GM12891 (cell line): ENCODE measurements around the gene MAP3K12.
A peak's percentile ranks its signal among the peaks of the same experiment; 100 is the strongest.

Experiments used
- DNase-seq: peaks from one replicate; pipeline ENCODE4 v3.0.0; 2011; ENCODE audit warnings: low spot score; ENCODE audit not compliant: insufficient read length
- FAIRE-seq: peaks from 2 replicates; lab custom pipeline; 2011; peaks lifted over from hg19 to GRCh38; lab: Jason Lieb, UNC
- PAX5 ChIP-seq: IDR thresholded peaks from 2 replicates; pipeline ENCODE4 v1.6.1; 2011; ENCODE audit warnings: low read length, moderate library complexity, mild to moderate bottlenecking; ENCODE audit not compliant: insufficient read depth, severe bottlenecking
- POLR2A ChIP-seq: IDR thresholded peaks from 2 replicates; pipeline ENCODE4 v1.6.1; 2011; ENCODE audit warnings: low read depth, low read length, control low read depth
- POLR2AphosphoS5 ChIP-seq: IDR thresholded peaks from 2 replicates; pipeline ENCODE4 v1.6.1; 2011; ENCODE audit warnings: low read depth, low read length, control low read depth
- POU2F2 ChIP-seq: IDR thresholded peaks from 2 replicates; pipeline ENCODE4 v1.6.1; 2011; ENCODE audit warnings: low read depth, mild to moderate bottlenecking, control low read depth, low read length, moderate library complexity
- SPI1 ChIP-seq: IDR thresholded peaks from 2 replicates; pipeline ENCODE4 v1.6.1; 2011; ENCODE audit warnings: low read depth, low read length, control low read depth
- TAF1 ChIP-seq: IDR thresholded peaks from 2 replicates; pipeline ENCODE4 v1.6.1; 2011; ENCODE audit warnings: low read depth, low read length, control low read depth

Gene MAP3K12

GRCh38 chr12:53501615-53502181, 2.4 kb upstream of the MAP3K12 start:
- TF ChIP-seq POLR2AphosphoS5 = 0 out of 2 replicates have a peak, but pooled peaks have one; percentile 18
- no peak for TF ChIP-seq PAX5
- no peak for TF ChIP-seq POLR2A
- no peak for TF ChIP-seq SPI1
- TF ChIP-seq POU2F2 = no peak
- no peak; the same call in 1 of the 2 replicates for TF ChIP-seq TAF1
- no peak for FAIRE-seq

GRCh38 chr12:53500776-53501614, 1.7 kb upstream of the MAP3K12 start, which contains the start of gene TARBP2:
TARBP2 (plus strand) TSS chr12:53501283; CDS start chr12:53501409, 126 bp downstream.
- TF ChIP-seq TAF1 = peak; percentile 51; the same call in 1 of the 2 replicates
- peak; percentile 91 for TF ChIP-seq POLR2AphosphoS5
- peak; percentile 81 for TF ChIP-seq POLR2A
- no peak for TF ChIP-seq POU2F2
- TF ChIP-seq PAX5 = no peak
- TF ChIP-seq SPI1 = no peak
- FAIRE-seq (peak; percentile 97), DNase-seq (peak; percentile 90)

More at GRCh38 chr12:53501615-53502181, 2.4 kb upstream of the MAP3K12 start:
- DNase-seq = no peak

GRCh38 chr12:53500142-53500775, 1.0 kb upstream of the MAP3K12 start:
- no peak for FAIRE-seq
- TF ChIP-seq PAX5 (no peak), POU2F2 (no peak), SPI1 (no peak), TAF1 (peak; percentile 58; the same call in 1 of the 2 replicates), POLR2AphosphoS5 (peak; percentile 74), POLR2A (peak; percentile 80)

DNA sequence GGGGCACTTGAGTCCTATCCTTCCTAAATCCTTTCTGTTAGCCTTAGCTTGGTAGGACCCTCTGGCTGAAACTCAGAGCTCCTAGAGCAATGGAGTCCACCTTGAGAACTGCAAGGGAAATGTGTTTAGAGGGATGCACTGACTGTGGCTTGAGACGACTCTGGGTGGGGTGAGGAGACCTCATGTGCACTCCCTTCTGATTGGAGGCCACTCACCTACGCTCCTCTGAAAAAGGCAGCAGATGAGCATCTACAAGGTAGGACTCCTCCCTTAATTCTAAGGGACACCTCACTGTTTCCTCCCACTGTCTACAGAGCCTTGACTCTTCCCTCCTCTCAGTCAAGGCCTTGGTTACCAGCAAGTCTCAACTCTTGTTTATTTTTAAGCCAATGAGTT, 1.0 kb downstream of the MAP3K12 start:
- FAIRE-seq (no peak), DNase-seq (no peak)
- TF ChIP-seq POLR2A (no peak), TAF1 (no peak)

More at GRCh38 chr12:53500142-53500775, 1.0 kb upstream of the MAP3K12 start:
- DNase-seq = no peak

- no peak for TF ChIP-seq TAF1
- TF ChIP-seq PAX5 = no peak
- TF ChIP-seq SPI1 = no peak
- TF ChIP-seq POLR2A = no peak
- TF ChIP-seq POLR2AphosphoS5 = no peak
- TF ChIP-seq POU2F2 = no peak
- FAIRE-seq (no peak), DNase-seq (no peak)
Observed at GRCh38 chr12:53497461-53497860, 1.8 kb downstream of the MAP3K12 start.

GRCh38 chr12:53496752-53497032, 2.6 kb downstream of the MAP3K12 start:
- no peak for DNase-seq
- TF ChIP-seq POLR2AphosphoS5 = no peak
- TF ChIP-seq TAF1 = no peak
- no peak for TF ChIP-seq SPI1
- no peak for TF ChIP-seq POLR2A
- TF ChIP-seq POU2F2 = no peak
- TF ChIP-seq PAX5 = no peak
- FAIRE-seq = no peak

GRCh38 chr12:53495903-53496751, 3.1 kb downstream of the MAP3K12 start:
- TF ChIP-seq PAX5 (no peak), TAF1 (no peak), POLR2AphosphoS5 (no peak), POLR2A (no peak), SPI1 (no peak), POU2F2 (no peak)
- FAIRE-seq = no peak
- no peak for DNase-seq

GRCh38 chr12:53493610-53494391, 5.5 kb downstream of the MAP3K12 start:
- FAIRE-seq (no peak), DNase-seq (no peak)
- no peak for TF ChIP-seq POU2F2
- no peak for TF ChIP-seq SPI1
- TF ChIP-seq PAX5 = no peak
- TF ChIP-seq TAF1 = no peak
- TF ChIP-seq POLR2A = no peak
- TF ChIP-seq POLR2AphosphoS5 = no peak
